Thoracic aorta (tissue), 2 donors: ENCODE data around the gene EIF4G1. TPM values are rescaled to one million over a fixed set of nuclear protein-coding genes. Genes with fewer than 3 reads are reported as not detected.

ENCODE experiments used
- ATAC-seq: fragments of 150-250 bp; one replicate; pipeline ENCODE4 v1.8.0; 2017; ENCODE audit warnings: low read depth; ENCODE audit not compliant: insufficient number of reproducible peaks, low FRiP score
- DNase-seq: peaks from one replicate; pipeline ENCODE4 v3.0.0-alpha.2; 2020; ENCODE audit warnings: low spot score
- H3K27ac ChIP-seq, 2 donors: fragments of 200-600 bp; sonication (generic); 1 replicate in 1 of 2; 2 replicates in 1 of 2; pipeline ENCODE4 v1.5.1; 2016; ENCODE audit warnings: mild to moderate bottlenecking in 2 of 2, moderate library complexity in 2 of 2
- H3K27me3 ChIP-seq: fragments of 200-600 bp; sonication (generic); replicated peaks from 2 replicates; pipeline ENCODE4 v1.6.0; 2016; ENCODE audit warnings: mild to moderate bottlenecking; ENCODE audit not compliant: insufficient read depth
- H3K36me3 ChIP-seq: fragments of 200-600 bp; sonication (generic); one replicate; pipeline ENCODE4 v1.5.1; 2016
- H3K4me1 ChIP-seq, 2 donors: fragments of 200-600 bp; sonication (generic); 1 replicate in 1 of 2; 2 replicates in 1 of 2; pipeline versions ENCODE4 v1.5.1 to v1.6.0; 2016; ENCODE audit warnings: low read depth in 2 of 2, mild to moderate bottlenecking in 1 of 2; ENCODE audit not compliant: control insufficient read depth in 1 of 2
- H3K4me3 ChIP-seq: fragments of 200-600 bp; sonication (generic); 2 replicates; pipeline ENCODE4 v1.5.1; 2016; ENCODE audit warnings: mild to moderate bottlenecking
- H3K9me3 ChIP-seq: fragments of 200-600 bp; sonication (generic); 2 replicates; pipeline ENCODE4 v1.5.1; 2016
- CTCF ChIP-seq: fragments of 200-600 bp; sonication (generic); IDR thresholded peaks from one replicate; pipeline ENCODE4 v1.5.1; 2019; ENCODE audit warnings: antibody characterized with exemption
- total RNA-seq, 2 donors: library from RNA; depleted of rRNA; stranded (reverse); fragments of >200 nt; gene quantifications; one replicate each; pipeline versions ENCODE4 v1.1.0 to v1.2.3, GENCODE V29; 2016

EIF4G1 gene
- total RNA-seq, 2 donors from 2014 or later, result 254 to 334 TPM

GRCh38 chr3:184335291-184335660 is 20.9 kb downstream of the EIF4G1 start:
- H3K36me3 ChIP-seq, result peaks cover 34% of the 10 kb centered on the region
- no peak for ATAC-seq

GRCh38 chr3:184335661-184336546 is 21.5 kb downstream of the EIF4G1 start:
- peak; percentile 38 for DNase-seq
- Histone ChIP-seq H3K9me3 (no peaks in the 10 kb centered on the region), H3K27me3 (no peaks in the 10 kb centered on the region), H3K27ac (peak overlapping the region; percentile 92 to 94), H3K4me1 (peaks cover 16 to 43% of the 10 kb centered on the region in 2 donors), H3K36me3 (peaks cover 30% of the 10 kb centered on the region), H3K4me3 (peak overlapping the region; percentile 93)
- no peak for TF ChIP-seq CTCF
- ATAC-seq, result no peak

More at GRCh38 chr3:184335291-184335660, 20.9 kb downstream of the EIF4G1 start:
- Histone ChIP-seq H3K27ac (peak overlapping the region; percentile 92 to 94), H3K4me1 (peaks cover 16 to 43% of the 10 kb centered on the region in 2 donors), H3K4me3 (peak overlapping the region; percentile 93), H3K9me3 (no peaks in the 10 kb centered on the region), H3K27me3 (no peaks in the 10 kb centered on the region)
- no peak for TF ChIP-seq CTCF
- no peak for DNase-seq

- ATAC-seq (peak; percentile 51), DNase-seq (no peak)
- Histone ChIP-seq H3K4me3 (peak overlapping the region; percentile 93), H3K9me3 (no peaks in the 10 kb centered on the region), H3K36me3 (peaks cover 26% of the 10 kb centered on the region), H3K27me3 (no peaks in the 10 kb centered on the region), H3K27ac (peak overlapping the region; percentile 92 to 94), H3K4me1 (peaks cover 16 to 43% of the 10 kb centered on the region in 2 donors)
- TF ChIP-seq CTCF, result no peak
These were observed 22.4 kb downstream of the EIF4G1 start for GRCh38 chr3:184336547-184337398.

GRCh38 chr3:184337399-184337714 is 23.0 kb downstream of the EIF4G1 start, which contains the start of gene FAM131A:
Gene FAM131A, plus strand, starts transcription at chr3:184337600. Its CDS starts 31 bp downstream, at chr3:184337631.
- Histone ChIP-seq H3K27me3 (no peaks in the 10 kb centered on the region), H3K4me1 (peaks cover 16 to 40% of the 10 kb centered on the region in 2 donors), H3K36me3 (peaks cover 26% of the 10 kb centered on the region), H3K4me3 (peak within 1 kb of the TSS; percentile 93), H3K27ac (peak within 1 kb of the TSS; percentile 92 to 94), H3K9me3 (no peaks in the 10 kb centered on the region)
- TF ChIP-seq CTCF, result no peak
- peak; percentile 57 for ATAC-seq
- peak; percentile 67 for DNase-seq

- ATAC-seq, result no peak
- peak overlapping the region; percentile 93 for H3K4me3 ChIP-seq
- no peaks in the 10 kb centered on the region for H3K27me3 ChIP-seq
- no peak for TF ChIP-seq CTCF
- peak overlapping the region; percentile 92 to 94 for H3K27ac ChIP-seq
- H3K9me3 ChIP-seq, result no peaks in the 10 kb centered on the region
- DNase-seq, result no peak
- peaks cover 27% of the 10 kb centered on the region for H3K36me3 ChIP-seq
- H3K4me1 ChIP-seq, result peaks cover 16 to 40% of the 10 kb centered on the region in 2 donors
These were observed 23.6 kb downstream of the EIF4G1 start for GRCh38 chr3:184337981-184338380.
